Body of pancreas (tissue), 4 donors: ENCODE measurements around the gene FBXO10. TPM values are rescaled to one million over a fixed set of nuclear protein-coding genes. Genes with fewer than 3 reads are reported as not detected.

Source experiments
- ATAC-seq: fragments of 150-250 bp; one replicate; pipeline ENCODE4 v1.9.1; 2016
- DNase-seq, 4 donors: peaks; one replicate each; pipeline ENCODE4 v3.0.0-alpha.2; 2019
- H3K27ac ChIP-seq, 4 donors: fragments of 200-600 bp; sonication (generic); 1 replicate in 3 of 4; 2 replicates in 1 of 4; pipeline versions ENCODE4 v1.5.1 to v1.6.1; 2016 to 2019; ENCODE audit warnings: mild to moderate bottlenecking in 1 of 4, mixed read lengths in 1 of 4, moderate library complexity in 1 of 4
- H3K27me3 ChIP-seq, 2 donors: fragments of 200-600 bp; sonication (generic); one replicate each; pipeline ENCODE4 v1.6.0; 2016; ENCODE audit warnings: mild to moderate bottlenecking in 1 of 2
- H3K36me3 ChIP-seq, 2 donors: fragments of 200-600 bp; sonication (generic); replicated peaks in 1 of 2; 2 replicates each; pipeline ENCODE4 v1.5.1; 2016; ENCODE audit warnings: low read depth in 2 of 2; ENCODE audit not compliant: insufficient read depth in 1 of 2
- H3K4me1 ChIP-seq: fragments of 200-600 bp; sonication (generic); one replicate; pipeline ENCODE4 v1.6.0; 2016
- H3K4me3 ChIP-seq, 2 donors: fragments of 200-600 bp; sonication (generic); 1 replicate in 1 of 2; 2 replicates in 1 of 2; pipeline ENCODE4 v1.5.1; 2016 to 2019
- H3K9me3 ChIP-seq, 3 donors: fragments of 200-600 bp; sonication (generic); 1 replicate in 2 of 3; 2 replicates in 1 of 3; pipeline ENCODE4 v1.5.1; 2016
- POLR2A ChIP-seq, 3 donors: fragments of 450-650 bp; IDR thresholded peaks; one replicate each; pipeline ENCODE4 v1.6.1; 2016; ENCODE audit warnings: antibody characterized with exemption in 3 of 3, mild to moderate bottlenecking in 2 of 3
- WGBS, 2 donors: methylation state at CpG; one replicate each; pipeline ENCODE4 v1.1.5; 2017; 5-methylcytosine and 5-hydroxymethylcytosine counted together
- intact Hi-C: fragments of 100-400 bp; cut with DNase I; formaldehyde crosslinking; loops from one replicate; pipeline ENCODE4 v1.15.1; 2023
- total RNA-seq, 2 donors: library from RNA; depleted of rRNA; stranded (reverse); fragments of >200 nt; gene quantifications; one replicate each; pipeline ENCODE4 v1.1.0, GENCODE V29; 2016
- TF ChIP-seq, protein P1 (sequence below), 7 experiments: fragments of 450-650 bp in 4 of 7; fragments of 200-600 bp in 3 of 7; sonication (generic) in 3 of 7; IDR thresholded peaks; one replicate each; pipeline ENCODE4 v1.5.1; 2016 to 2019; ENCODE audit warnings: antibody characterized with exemption in 7 of 7

FBXO10 gene
- total RNA-seq, 2 donors from 2014 or later: 13.2 to 15.3 TPM

DNA sequence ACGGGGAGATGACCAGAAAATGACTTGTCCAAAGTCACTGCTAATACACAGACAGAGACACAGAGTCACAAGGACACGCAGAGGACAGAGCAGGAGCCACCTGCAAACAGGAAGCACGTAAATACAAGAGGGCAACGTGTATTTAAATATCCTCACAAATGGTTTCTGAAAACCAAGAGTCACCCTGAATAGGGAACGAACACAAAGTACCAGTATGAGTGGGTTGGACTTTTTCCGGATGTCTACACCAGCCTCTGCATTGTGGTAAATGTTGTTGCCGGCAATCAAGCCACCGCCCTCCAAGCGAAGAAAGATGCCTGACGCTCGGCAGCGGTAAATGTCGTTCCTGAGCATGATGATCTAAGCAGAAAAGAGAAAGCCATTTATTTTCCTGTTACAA lies 44.5 kb downstream of the FBXO10 start:
- Histone ChIP-seq H3K27ac (no peak overlapping the region), H3K9me3 (no peaks in the 10 kb centered on the region), H3K4me1 (peaks cover 10% of the 10 kb centered on the region), H3K27me3 (no peaks in the 10 kb centered on the region), H3K4me3 (no peak overlapping the region), H3K36me3 (peaks cover 0 to 4% of the 10 kb centered on the region in 2 donors)
- ATAC-seq (no peak), DNase-seq (no peak)
- intact Hi-C loops: no loop called here
- WGBS, 2 donors: 89 to 95% methylated on average over 13 of the region's 13 CpGs
- no peak for TF ChIP-seq POLR2A (IDR thresholded peaks at IDR 0.05)
- TF ChIP-seq, protein P1, sequence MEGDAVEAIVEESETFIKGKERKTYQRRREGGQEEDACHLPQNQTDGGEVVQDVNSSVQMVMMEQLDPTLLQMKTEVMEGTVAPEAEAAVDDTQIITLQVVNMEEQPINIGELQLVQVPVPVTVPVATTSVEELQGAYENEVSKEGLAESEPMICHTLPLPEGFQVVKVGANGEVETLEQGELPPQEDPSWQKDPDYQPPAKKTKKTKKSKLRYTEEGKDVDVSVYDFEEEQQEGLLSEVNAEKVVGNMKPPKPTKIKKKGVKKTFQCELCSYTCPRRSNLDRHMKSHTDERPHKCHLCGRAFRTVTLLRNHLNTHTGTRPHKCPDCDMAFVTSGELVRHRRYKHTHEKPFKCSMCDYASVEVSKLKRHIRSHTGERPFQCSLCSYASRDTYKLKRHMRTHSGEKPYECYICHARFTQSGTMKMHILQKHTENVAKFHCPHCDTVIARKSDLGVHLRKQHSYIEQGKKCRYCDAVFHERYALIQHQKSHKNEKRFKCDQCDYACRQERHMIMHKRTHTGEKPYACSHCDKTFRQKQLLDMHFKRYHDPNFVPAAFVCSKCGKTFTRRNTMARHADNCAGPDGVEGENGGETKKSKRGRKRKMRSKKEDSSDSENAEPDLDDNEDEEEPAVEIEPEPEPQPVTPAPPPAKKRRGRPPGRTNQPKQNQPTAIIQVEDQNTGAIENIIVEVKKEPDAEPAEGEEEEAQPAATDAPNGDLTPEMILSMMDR (IDR thresholded peaks at IDR 0.05): no peak

DNA sequence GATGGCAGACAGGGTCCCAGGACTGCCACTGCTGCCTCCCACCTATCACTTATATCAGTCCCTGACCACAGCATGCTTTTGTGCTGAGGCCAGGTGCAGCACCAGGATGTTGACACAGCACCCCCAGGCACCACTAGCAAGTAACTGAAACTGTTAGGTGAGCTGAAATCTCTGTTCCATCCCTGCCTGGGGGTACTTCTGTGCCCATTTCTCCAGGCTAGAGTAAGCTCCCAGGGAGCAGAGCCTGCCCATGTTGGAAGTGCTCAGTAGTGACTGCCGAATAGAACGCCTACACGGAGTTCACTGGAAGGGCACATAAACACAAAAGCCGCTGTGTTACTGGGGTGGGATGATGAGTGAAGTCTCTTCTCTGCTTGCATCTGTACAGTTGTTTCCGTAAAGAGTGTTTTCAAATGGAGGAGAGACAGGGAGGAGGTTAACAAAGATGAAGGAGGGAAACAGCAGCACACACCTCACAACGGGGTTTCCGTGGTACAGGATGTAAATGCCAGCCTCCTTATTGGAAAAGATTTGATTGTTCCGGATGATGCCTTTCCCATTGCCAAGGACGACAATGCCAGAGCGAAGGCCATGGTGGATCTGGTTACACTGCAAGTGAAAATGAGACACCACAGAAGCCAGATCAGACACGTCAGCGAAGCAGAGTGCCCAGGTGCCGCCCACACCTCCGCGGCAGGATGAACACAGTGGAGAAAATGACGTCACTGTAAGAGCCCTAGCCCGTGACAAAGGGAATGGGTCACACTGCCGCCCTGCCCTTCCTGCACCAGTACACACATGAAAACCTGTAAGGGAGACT lies 47.3 kb downstream of the FBXO10 start:
- intact Hi-C loops: no loop called here

DNA sequence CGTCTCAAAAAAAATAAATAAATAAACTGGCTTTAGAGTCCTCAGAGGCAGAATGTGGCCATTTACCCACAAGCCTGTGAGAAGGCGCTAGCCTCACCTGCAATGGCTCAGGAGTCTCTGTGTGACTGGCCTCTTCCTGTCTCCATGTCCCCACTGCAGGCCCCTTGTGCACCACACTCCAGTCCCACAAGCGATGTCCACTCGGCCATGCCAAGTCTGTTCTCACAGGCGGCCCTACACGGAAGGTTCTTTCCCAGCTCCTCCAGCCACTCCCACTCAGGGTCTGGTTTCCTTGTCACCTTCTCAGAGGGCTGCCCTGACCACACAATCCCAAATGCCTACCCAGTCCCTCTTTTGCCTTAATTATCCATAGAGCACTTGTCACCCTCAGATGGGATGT lies 52.3 kb downstream of the FBXO10 start:
- H3K4me1 ChIP-seq: no peaks in the 10 kb centered on the region
- ATAC-seq (no peak), DNase-seq (no peak)
- no peak overlapping the region for H3K27ac ChIP-seq
- WGBS, 2 donors: 95 to 97% methylated on average over 6 of the region's 6 CpGs
- H3K27me3 ChIP-seq: no peaks in the 10 kb centered on the region
- H3K36me3 ChIP-seq: peaks cover 0 to 15% of the 10 kb centered on the region in 2 donors
- no peak overlapping the region for H3K4me3 ChIP-seq
- TF ChIP-seq POLR2A (IDR thresholded peaks at IDR 0.05): no peak
- TF ChIP-seq, protein P1 (IDR thresholded peaks at IDR 0.05): no peak
- no peaks in the 10 kb centered on the region for H3K9me3 ChIP-seq
- intact Hi-C loops: no loop called here

More for the DNA sequence above, 47.3 kb downstream of the FBXO10 start:
- TF ChIP-seq, protein P1 (IDR thresholded peaks at IDR 0.05): no peak
- TF ChIP-seq POLR2A (IDR thresholded peaks at IDR 0.05): peak in 1 of 3 donors; percentile 6
- WGBS, 2 donors: 88 to 92% methylated on average over 18 of the region's 18 CpGs
- Histone ChIP-seq H3K36me3 (peaks cover 0 to 8% of the 10 kb centered on the region in 2 donors), H3K27ac (no peak overlapping the region), H3K4me1 (no peaks in the 10 kb centered on the region), H3K27me3 (no peaks in the 10 kb centered on the region), H3K4me3 (no peak overlapping the region), H3K9me3 (no peaks in the 10 kb centered on the region)
- DNase-seq (no peak), ATAC-seq (no peak)

DNA sequence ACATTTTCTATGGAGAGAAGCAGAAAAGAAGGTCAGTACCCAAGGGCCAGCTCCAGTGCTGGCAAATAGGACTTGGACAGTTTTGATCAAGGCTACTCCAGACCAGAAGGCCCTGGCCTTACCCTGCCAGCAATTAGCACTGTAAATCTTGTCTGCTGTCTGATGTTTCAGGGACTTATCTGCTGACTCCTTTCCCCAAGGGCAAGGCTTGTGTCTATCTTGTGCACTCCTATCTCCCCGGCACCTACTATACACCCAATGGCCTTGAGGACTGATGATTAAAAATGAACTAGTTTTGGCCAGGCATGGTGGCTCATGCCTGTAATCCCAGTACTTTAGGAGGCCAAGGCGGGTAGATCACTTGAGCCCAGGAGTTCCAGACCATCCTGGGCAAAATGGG lies 53.2 kb downstream of the FBXO10 start:
- intact Hi-C loops: no loop called here
- DNase-seq: no peak
- 63 to 69% methylated on average over 2 of the region's 2 CpGs for WGBS, 2 donors
- H3K4me1 ChIP-seq: no peaks in the 10 kb centered on the region
- H3K4me3 ChIP-seq: no peak overlapping the region
- peaks cover 0 to 13% of the 10 kb centered on the region in 2 donors for H3K36me3 ChIP-seq
- H3K9me3 ChIP-seq: no peaks in the 10 kb centered on the region
- no peak overlapping the region for H3K27ac ChIP-seq
- H3K27me3 ChIP-seq: no peaks in the 10 kb centered on the region
- no peak for ATAC-seq
- TF ChIP-seq POLR2A (IDR thresholded peaks at IDR 0.05): no peak
- TF ChIP-seq, protein P1 (IDR thresholded peaks at IDR 0.05): no peak

DNA sequence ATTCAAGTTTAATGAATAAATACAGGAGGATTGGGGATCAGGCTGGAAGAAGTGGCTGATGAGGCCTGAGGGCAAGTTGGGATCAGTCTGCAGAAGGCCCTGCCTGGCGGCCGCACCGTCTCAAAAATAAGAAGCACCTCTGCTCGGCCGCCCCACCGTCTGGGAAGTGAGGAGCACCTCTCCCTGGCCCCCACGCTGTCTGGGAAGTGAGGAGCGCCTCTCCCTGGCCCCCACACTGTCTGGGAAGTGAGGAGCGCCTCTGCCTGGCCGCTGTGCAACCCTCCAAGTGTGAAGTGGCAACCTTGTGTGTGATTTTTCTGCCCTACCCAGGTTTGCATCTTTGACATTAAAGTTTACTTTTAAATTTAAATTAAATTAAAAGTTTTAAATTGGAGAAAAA lies 55.1 kb downstream of the FBXO10 start:
- H3K27me3 ChIP-seq: no peaks in the 10 kb centered on the region
- 96 to 98% methylated on average over 10 of the region's 10 CpGs for WGBS, 2 donors
- no peaks in the 10 kb centered on the region for H3K9me3 ChIP-seq
- ATAC-seq (no peak), DNase-seq (no peak)
- no peaks in the 10 kb centered on the region for H3K4me1 ChIP-seq
- no peak overlapping the region for H3K27ac ChIP-seq
- no peak overlapping the region for H3K4me3 ChIP-seq
- no peak for TF ChIP-seq POLR2A (IDR thresholded peaks at IDR 0.05)
- TF ChIP-seq, protein P1 (IDR thresholded peaks at IDR 0.05): no peak
- intact Hi-C loops: no loop called here
- peaks cover 0 to 13% of the 10 kb centered on the region in 2 donors for H3K36me3 ChIP-seq
